HG02943 (cell line): ENCODE measurements around the gene ANKRD34A.

Source experiments
- ATAC-seq: cut with Tn5 transposase; IDR thresholded peaks from one replicate; pipeline ENCODE4 v1.9.1; 2021; ENCODE audit warnings: mild to moderate bottlenecking, low read depth, moderate library complexity; ENCODE audit not compliant: unreplicated experiment

The ANKRD34A gene

DNA sequence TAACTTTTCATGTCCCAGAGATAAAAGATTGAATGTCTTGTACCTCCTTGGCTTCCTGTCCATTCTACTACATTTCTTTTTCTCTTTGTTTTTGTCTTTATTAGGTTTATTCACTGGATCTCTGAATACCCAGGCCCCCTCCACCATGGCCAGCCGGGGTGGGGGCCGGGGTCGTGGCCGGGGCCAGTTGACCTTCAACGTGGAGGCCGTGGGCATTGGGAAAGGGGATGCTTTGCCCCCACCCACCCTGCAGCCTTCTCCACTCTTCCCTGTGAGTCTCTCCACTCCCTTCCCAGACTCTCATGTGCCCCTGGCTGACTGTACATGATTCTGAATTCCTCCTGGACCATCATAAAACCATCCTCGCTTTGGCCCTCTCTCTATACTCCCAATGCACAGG is 10.3 kb upstream of the ANKRD34A start:
- ATAC-seq = no peak

- no peak for ATAC-seq
These were observed 8.2 kb upstream of the ANKRD34A start for GRCh38 chr1:145972580-145972979.

DNA sequence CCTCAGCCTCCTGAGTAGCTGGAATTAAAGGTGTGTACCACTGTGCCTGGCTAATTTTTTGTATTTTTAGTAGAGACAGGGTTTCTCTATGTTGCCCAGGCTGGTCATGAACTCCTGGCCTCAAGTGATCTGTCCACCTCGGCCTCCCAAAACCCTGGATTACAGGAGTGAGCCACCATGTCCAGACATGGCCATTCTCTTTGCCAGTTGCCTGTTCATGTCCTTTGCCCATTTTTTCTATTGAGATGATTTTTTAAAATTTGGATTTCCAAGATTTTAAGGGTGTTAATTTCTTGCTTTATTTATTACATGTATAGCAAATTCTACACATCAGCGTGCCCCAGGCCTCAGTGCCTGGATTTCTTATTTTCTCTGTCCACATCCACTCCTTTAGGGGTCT is 2.9 kb upstream of the ANKRD34A start:
- no peak for ATAC-seq

- no peak for ATAC-seq
These were observed 857 bp upstream of the ANKRD34A start for GRCh38 chr1:145965119-145965744.

- no peak for ATAC-seq
These were observed 933 bp downstream of the ANKRD34A start for GRCh38 chr1:145963265-145964019.

DNA sequence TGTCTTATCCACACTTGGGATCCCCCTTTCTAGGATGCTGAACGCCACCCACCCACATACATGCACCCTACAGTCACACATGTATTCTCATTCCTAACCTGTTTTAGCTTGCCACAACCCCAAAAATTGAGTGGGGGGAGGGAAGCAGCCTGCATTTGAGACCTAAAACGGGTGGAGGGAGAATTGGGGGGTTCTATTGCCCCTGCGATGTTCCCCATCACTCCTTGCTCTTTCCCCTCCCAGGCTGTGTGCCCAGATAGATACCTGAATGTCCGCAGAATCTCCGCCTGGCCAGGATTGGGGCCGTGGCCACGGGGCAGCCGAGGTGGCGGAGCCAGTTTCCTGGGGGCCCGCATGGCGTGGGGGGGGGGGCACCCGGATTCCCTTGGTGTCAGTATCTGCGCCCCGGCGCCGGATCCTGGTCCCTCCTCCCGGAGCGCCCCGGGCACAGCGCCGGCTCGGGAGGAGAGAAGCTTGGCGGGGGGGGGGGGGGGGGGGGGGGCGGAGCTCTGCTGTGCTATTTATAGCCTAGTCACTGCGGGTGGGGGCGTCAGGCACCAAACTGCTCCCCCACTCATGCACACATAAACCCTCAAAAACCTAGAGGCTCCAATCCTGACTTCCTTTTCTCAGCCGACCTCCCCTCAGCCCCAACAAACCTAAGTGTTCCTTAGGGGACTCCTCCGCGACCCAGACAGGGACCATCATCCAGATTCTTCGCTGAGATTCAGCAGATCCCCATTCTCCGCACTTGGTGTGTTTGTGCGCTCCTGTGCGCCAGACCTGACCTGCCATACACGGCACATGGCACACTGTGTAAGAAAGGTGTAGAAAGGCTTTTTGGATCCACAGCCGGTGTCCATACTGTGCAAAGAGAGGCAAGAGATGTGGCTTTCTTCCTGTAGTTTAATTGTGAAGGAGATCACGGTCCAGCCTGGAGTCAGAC is 1.9 kb downstream of the ANKRD34A start:
- no peak for ATAC-seq

GRCh38 chr1:145961425-145962156 is 2.8 kb downstream of the ANKRD34A start:
- no peak for ATAC-seq

DNA sequence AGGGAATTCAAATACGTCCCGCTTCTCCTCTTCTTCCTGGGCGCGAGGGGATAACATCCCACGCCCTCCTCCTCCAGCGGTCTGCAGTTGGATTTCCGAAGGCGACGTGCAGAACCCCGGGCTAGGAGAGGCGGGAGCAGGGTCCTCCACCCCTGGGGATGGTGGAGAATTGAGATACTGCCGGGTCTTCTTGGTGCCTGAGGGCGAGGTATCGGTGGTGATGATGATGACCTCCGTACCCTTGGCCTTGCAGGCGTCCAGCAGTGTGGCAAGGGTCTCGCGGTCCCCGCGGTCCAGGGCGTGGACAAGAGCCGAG is 3.3 kb downstream of the ANKRD34A start:
- ATAC-seq = no peak

- no peak for ATAC-seq
These were observed 3.8 kb downstream of the ANKRD34A start for GRCh38 chr1:145960468-145961108.

GRCh38 chr1:145959957-145960467 is 4.4 kb downstream of the ANKRD34A start:
- ATAC-seq = no peak

- ATAC-seq = no peak
These were observed 5.0 kb downstream of the ANKRD34A start for GRCh38 chr1:145959333-145959732.

DNA sequence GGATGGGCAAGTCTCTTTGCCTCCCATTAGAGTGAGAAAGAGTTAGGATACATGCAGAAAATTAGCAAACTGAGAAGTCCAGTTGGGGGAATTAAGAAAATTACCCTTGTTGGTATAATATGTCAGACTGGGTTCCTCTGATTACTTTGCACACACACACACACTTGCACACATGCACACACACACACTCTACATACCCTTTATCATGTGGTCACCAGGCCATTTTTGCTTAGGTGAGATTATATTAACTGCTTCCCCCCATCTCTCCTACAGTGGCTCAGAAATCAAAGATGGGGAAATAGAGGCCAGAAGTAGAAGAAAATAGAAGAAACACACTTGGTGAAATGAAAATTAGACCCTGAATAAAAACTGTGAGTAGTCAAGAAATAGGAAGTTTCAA is 5.6 kb downstream of the ANKRD34A start:
- ATAC-seq = no peak

- peak; percentile 95 for ATAC-seq
These were observed 6.7 kb downstream of the ANKRD34A start, which contains the start of gene LIX1L for GRCh38 chr1:145957443-145958319. Gene LIX1L (minus strand): TSS chr1:145958017. CDS start chr1:145957927, 90 bp downstream.

GRCh38 chr1:145956781-145957442 is 7.5 kb downstream of the ANKRD34A start:
- no peak for ATAC-seq

DNA sequence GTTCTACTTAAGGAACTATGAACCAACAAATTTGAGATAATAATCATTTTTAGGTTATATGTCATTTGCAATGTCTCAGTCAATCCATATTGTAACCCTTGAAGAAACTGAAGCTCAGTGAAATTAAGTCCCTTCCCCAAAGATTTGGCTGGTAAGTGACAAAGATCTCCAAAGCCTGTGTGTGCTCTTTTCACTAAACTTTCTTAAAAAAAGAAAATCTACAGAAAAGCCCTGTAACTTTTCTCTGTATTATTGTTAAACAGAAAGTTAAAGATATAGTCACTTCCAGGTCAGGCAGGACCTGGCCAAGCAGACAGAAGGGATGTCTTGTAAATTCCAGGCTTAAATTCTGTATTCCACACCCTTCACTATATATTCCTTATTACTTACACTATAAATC is 8.0 kb downstream of the ANKRD34A start:
- ATAC-seq = no peak

GRCh38 chr1:145955436-145955835 is 8.9 kb downstream of the ANKRD34A start:
- ATAC-seq = no peak

DNA sequence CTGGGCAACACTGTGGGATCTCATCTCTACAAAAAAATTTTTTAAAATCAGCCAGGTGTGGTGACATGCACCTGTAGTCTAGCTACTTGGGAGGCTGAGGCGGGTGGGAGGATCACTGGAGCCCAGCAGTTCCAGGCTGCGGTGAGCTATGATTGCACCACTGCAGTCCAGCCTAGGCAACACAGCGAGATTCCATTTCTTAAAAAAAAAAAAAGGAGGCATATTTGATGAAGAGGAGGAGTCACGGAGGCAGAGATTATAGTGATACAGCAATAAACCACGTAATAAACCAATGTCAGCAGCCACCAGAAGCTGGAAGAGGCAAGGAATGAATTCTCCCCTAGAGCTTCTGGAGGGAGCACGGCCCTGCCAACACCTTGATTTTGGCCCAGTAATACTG is 10.5 kb downstream of the ANKRD34A start:
- no peak for ATAC-seq

DNA sequence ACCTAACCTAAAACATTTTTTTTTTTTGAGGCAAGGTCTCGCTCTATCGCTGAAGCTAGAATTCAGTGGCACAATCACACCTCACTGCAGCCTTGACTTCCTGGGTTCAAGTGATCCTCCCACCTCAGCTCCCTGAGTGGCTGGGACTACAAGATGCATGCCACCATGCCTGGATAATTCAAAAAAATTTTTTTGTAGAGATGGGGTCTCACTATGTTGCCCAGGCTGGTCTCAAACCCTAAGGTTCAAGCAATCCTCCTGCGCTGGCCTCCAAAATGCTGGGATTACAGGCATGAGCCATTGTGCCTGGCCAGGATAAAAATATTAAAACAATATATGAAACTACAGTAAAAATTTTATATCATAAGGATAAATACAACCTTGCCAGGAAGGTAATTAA is 11.5 kb downstream of the ANKRD34A start:
- no peak for ATAC-seq
